Natural killer cell (primary cell): ENCODE data around the gene MYCN. TPM values are rescaled to one million over a fixed set of nuclear protein-coding genes. Genes with fewer than 3 reads are reported as not detected.

ENCODE experiments used
- ATAC-seq, 3 donors: fragments of 150-1000 bp in 2 of 3; fragments of 200-7000 bp in 1 of 3; cut with Tn5 transposase; 1 replicate in 1 of 3; 2 replicates in 2 of 3; pipeline ENCODE4 v1.10.0; 2021; ENCODE audit warnings: mild to moderate bottlenecking in 2 of 3, moderate library complexity in 2 of 3
- DNase-seq, 2 donors: peaks; one replicate each; pipeline versions ENCODE4 v3.0.0 to v3.0.0-alpha.2; 2013 to 2021; ENCODE audit warnings: mixed read lengths in 1 of 2
- H3K27ac ChIP-seq: one replicate; pipeline ENCODE4 v1.5.1; 2013; ENCODE audit warnings: mild to moderate bottlenecking, low read length
- H3K27me3 ChIP-seq: one replicate; pipeline ENCODE4 v1.6.1; 2013; ENCODE audit warnings: low read length; ENCODE audit not compliant: control insufficient read depth, insufficient read depth
- H3K36me3 ChIP-seq: one replicate; pipeline ENCODE4 v1.6.1; 2013; ENCODE audit warnings: low read length; ENCODE audit not compliant: control insufficient read depth, insufficient read depth
- H3K4me1 ChIP-seq: one replicate; pipeline ENCODE4 v1.6.1; 2013; ENCODE audit warnings: low read length; ENCODE audit not compliant: control insufficient read depth, insufficient read depth
- H3K4me3 ChIP-seq: one replicate; pipeline ENCODE4 v1.5.1; 2013; ENCODE audit warnings: low read length
- H3K9me3 ChIP-seq: one replicate; pipeline ENCODE4 v1.6.1; 2013; ENCODE audit warnings: low read length; ENCODE audit not compliant: control insufficient read depth, insufficient read depth
- H3K27ac Mint-ChIP-seq, 2 donors: one replicate each; pipeline ENCODE4 v1.8.0; 2022; ENCODE audit warnings: mild to moderate bottlenecking in 2 of 2, mixed read lengths in 2 of 2, moderate library complexity in 1 of 2
- H3K27me3 Mint-ChIP-seq, 2 donors: one replicate each; pipeline ENCODE4 v1.8.0; 2022; ENCODE audit warnings: low read depth in 2 of 2, mixed read lengths in 2 of 2
- H3K36me3 Mint-ChIP-seq: one replicate; pipeline ENCODE4 v1.8.0; 2022; ENCODE audit warnings: mixed read lengths
- H3K4me1 Mint-ChIP-seq, 2 donors: one replicate each; pipeline ENCODE4 v1.8.0; 2022; ENCODE audit warnings: mixed read lengths in 2 of 2
- H3K4me3 Mint-ChIP-seq: one replicate; pipeline ENCODE4 v1.8.0; 2022; ENCODE audit warnings: mild to moderate bottlenecking, moderate library complexity, mixed read lengths
- H3K9me3 Mint-ChIP-seq, 2 donors: one replicate each; pipeline ENCODE4 v1.8.0; 2022; ENCODE audit warnings: mixed read lengths in 2 of 2
- CTCF ChIP-seq: fragments of 200-600 bp; IDR thresholded peaks from one replicate; pipeline ENCODE4 v1.8.0; 2022; ENCODE audit warnings: antibody characterized with exemption
- WGBS: methylation state at CpG from one replicate; pipeline ENCODE4 v1.1.7; 2013; ENCODE audit warnings: missing lambda C conversion rate; ENCODE audit not compliant: insufficient coverage; 5-methylcytosine and 5-hydroxymethylcytosine counted together
- intact Hi-C: fragments of 100-400 bp; cut with micrococcal nuclease; formaldehyde crosslinking; loops from one replicate; pipeline ENCODE4 v1.14.2; 2022
- total RNA-seq, 4 donors: library from RNA; stranded (reverse); fragments of 120-200 nt in 1 of 4; gene quantifications; one replicate each; pipeline versions ENCODE4 v1.2.3 to v1.2.4, GENCODE V29; 2013 to 2022

Gene MYCN
- total RNA-seq, 3 donors from 2014 or later (not counting 1 experiment from before 2014, with no cell fraction given) = 0.18 TPM; not detected in 2

GRCh38 chr2:15947431-15947830, 7.1 kb downstream of the MYCN start:
- Mint-ChIP-seq H3K9me3 (no peaks in the 10 kb centered on the region), H3K27me3 (peaks cover 23 to 27% of the 10 kb centered on the region in 2 donors), H3K4me3 (no peak overlapping the region), H3K27ac (no peak overlapping the region), H3K36me3 (peaks cover 5% of the 10 kb centered on the region), H3K4me1 (peaks cover 0 to 4% of the 10 kb centered on the region in 2 donors)
- intact Hi-C loops = no loop called here
- Histone ChIP-seq H3K27me3 (peaks cover 12% of the 10 kb centered on the region), H3K36me3 (no peaks in the 10 kb centered on the region), H3K4me3 (no peak overlapping the region), H3K27ac (no peak overlapping the region), H3K9me3 (no peaks in the 10 kb centered on the region), H3K4me1 (peaks cover 5% of the 10 kb centered on the region)
- TF ChIP-seq CTCF = no peak
- WGBS = 76% methylated on average over 2 of the region's 2 CpGs
- ATAC-seq (no peak), DNase-seq (no peak)

- WGBS = 85% methylated on average over 2 of the region's 3 CpGs
- Mint-ChIP-seq H3K9me3 (no peaks in the 10 kb centered on the region), H3K36me3 (peaks cover 5% of the 10 kb centered on the region), H3K27me3 (peaks cover 17 to 21% of the 10 kb centered on the region in 2 donors), H3K4me1 (peaks cover 0 to 4% of the 10 kb centered on the region in 2 donors), H3K27ac (no peak overlapping the region), H3K4me3 (no peak overlapping the region)
- ATAC-seq = no peak
- Histone ChIP-seq H3K27ac (no peak overlapping the region), H3K4me3 (no peak overlapping the region), H3K9me3 (no peaks in the 10 kb centered on the region), H3K27me3 (peaks cover 4% of the 10 kb centered on the region), H3K36me3 (no peaks in the 10 kb centered on the region), H3K4me1 (no peaks in the 10 kb centered on the region)
- intact Hi-C loops = no loop called here
- no peak for DNase-seq
- TF ChIP-seq CTCF = no peak
These were observed 8.3 kb downstream of the MYCN start for GRCh38 chr2:15948704-15948957.

- no peak for TF ChIP-seq CTCF
- 89% methylated on average over 6 of the region's 6 CpGs for WGBS
- H3K4me3 ChIP-seq = no peak overlapping the region
- peaks cover 5% of the 10 kb centered on the region for H3K36me3 Mint-ChIP-seq
- no peak for DNase-seq
- H3K27me3 ChIP-seq = no peaks in the 10 kb centered on the region
- H3K36me3 ChIP-seq = no peaks in the 10 kb centered on the region
- H3K4me1 ChIP-seq = no peaks in the 10 kb centered on the region
- peaks cover 0 to 4% of the 10 kb centered on the region in 2 donors for H3K4me1 Mint-ChIP-seq
- H3K27ac ChIP-seq = no peak overlapping the region
- H3K9me3 Mint-ChIP-seq = no peaks in the 10 kb centered on the region
- H3K27me3 Mint-ChIP-seq = peaks cover 14 to 16% of the 10 kb centered on the region in 2 donors
- H3K4me3 Mint-ChIP-seq = no peak overlapping the region
- no peaks in the 10 kb centered on the region for H3K9me3 ChIP-seq
- ATAC-seq = no peak
- intact Hi-C loops = no loop called here
- H3K27ac Mint-ChIP-seq = no peak overlapping the region
These were observed 8.8 kb downstream of the MYCN start for GRCh38 chr2:15949126-15949525.

- intact Hi-C loops = no loop called here
- Histone ChIP-seq H3K27me3 (no peaks in the 10 kb centered on the region), H3K27ac (no peak overlapping the region), H3K36me3 (no peaks in the 10 kb centered on the region), H3K4me3 (no peak overlapping the region), H3K9me3 (no peaks in the 10 kb centered on the region), H3K4me1 (no peaks in the 10 kb centered on the region)
- Mint-ChIP-seq H3K27me3 (peaks cover 12% of the 10 kb centered on the region in 2 donors), H3K4me3 (no peak overlapping the region), H3K36me3 (peaks cover 5% of the 10 kb centered on the region), H3K27ac (no peak overlapping the region), H3K4me1 (peaks cover 0 to 4% of the 10 kb centered on the region in 2 donors), H3K9me3 (no peaks in the 10 kb centered on the region)
- WGBS = 83% methylated on average over 4 of the region's 5 CpGs
- ATAC-seq (no peak), DNase-seq (no peak)
- no peak for TF ChIP-seq CTCF
These were observed 9.2 kb downstream of the MYCN start for GRCh38 chr2:15949551-15949950.
